NCI-H128 (cell line): Measurements from ENCODE around the gene C21orf58.
"Not testable (repeated sequence)": the region's sequence is repeated elsewhere in the genome, so short reads cannot be mapped to it uniquely, and the experiment has no call there.

ENCODE experiments used
- DNase-seq: peaks from one replicate; lab custom pipeline; 2025; ENCODE audit not compliant: unreplicated experiment; lab: John Stamatoyannopoulos, UW

Gene C21orf58

DNA sequence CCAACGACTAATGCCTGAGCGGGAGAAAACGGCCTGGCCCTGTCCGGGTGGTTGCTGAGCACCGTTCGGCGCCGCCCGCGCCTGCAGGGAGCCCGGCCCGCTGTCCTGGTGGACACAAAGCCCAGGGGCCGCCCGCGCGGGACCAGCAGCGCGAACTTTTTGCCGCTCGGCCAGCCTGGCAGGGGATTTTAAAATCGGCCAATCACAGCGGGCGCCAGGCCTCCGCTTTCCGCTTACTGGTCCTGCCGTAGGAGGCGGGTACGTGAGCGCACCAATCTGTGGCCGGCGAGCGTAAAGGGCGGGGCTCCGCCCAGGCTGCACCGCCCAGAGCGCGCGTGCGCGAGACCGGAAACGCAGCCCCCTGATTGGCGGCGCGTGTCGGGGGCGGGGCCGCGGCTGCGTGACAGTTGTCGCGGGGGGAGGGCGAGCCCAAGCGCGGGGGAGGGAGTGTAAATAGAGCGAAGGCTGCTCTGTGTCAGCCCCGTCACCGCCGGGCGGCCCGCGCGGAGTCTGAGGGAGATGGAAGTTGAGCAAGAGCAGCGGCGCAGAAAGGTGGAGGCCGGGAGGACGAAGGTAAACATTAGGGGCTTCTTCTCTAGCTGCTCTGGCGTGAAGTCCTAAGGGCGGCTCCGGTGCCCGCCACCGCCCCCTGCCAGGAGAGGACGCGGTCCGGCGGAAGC, at the start of gene C21orf58, which contains the start of gene PCNT:
Gene C21orf58, minus strand, starts transcription at position 161 of the 680 bp plus-strand sequence. CDS start 1,132 bp downstream, outside the sequence.
Gene PCNT, plus strand, starts transcription at position 447 of the 680 bp plus-strand sequence. Its CDS starts 73 bp downstream, at position 520.
- peak; percentile 96 for DNase-seq

DNA sequence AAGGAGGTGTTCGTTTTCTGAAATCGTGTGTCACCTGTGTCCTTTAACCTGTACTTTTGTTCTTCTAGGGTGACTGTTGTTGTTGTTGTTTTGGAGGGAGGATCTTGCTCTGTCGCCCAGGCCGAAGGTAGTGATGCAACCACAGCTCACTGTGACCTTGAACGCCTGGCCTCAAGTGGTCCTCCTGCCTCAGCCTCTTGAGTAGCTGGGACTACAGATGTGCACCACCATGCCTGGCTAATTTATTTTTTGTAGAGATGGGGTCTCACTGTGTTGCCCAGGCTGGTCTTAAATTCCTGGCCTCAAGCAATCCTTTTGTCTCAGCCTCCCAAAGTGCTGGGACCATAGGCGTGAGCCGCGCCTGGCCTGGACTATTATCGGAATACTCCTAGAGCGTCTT, 49.3 kb upstream of the C21orf58 start:
- not testable (repeated sequence) for DNase-seq

DNA sequence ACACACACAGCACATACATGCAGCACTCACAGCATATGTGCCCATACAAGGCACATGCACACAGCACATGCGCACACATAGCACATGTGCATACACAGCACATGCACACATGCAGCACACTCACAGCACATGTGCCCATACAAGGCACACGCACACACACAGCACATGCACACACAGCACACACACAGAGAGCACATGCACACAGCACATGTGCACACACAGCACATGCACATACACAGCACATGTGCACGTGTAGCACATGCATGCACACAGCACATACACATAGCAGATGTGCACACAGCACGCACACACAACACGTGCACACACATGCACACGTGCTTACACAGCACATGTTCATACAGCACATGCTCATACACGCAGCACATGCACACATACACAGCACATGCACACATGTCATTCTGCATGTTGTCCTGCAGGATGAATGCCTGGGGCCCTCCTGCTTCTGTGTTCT, 48.4 kb upstream of the C21orf58 start:
- DNase-seq = no peak

DNA sequence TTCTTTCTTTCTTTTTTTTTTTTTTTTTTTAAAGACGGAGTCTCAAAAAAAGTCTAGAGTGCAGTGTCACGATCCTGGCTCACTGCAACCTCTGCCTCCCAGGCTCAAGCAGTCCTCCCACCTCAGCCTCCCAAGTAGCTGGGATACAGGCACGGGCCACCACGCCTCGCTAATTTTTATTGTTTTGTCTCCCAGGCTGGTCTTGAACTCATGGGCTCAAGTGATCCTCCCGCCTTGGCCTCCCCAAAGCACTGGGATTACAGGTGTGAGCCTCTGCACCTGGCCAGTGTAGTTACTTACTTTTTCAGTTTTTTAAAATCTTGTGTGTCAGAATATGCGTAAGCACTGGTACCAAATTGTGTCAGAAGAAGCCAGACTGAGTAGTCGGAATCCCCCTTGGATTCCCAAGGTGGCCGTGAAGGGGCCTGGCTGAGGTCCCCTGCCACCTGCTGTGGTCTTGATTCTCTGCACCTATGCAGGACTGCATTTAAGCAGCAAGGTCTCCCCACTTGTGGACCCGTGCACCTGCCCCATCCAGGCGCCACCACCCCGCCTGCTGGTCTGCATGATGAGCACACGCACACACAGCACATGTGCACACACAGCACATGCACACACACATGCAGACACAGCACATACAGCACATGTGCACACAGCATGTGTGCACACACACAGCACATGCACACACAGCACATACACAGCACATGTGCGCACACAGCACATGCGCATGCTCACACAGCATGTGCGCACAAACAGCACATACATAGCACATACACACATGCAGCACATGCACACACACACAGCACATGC, 47.7 kb upstream of the C21orf58 start:
- DNase-seq = no peak

DNA sequence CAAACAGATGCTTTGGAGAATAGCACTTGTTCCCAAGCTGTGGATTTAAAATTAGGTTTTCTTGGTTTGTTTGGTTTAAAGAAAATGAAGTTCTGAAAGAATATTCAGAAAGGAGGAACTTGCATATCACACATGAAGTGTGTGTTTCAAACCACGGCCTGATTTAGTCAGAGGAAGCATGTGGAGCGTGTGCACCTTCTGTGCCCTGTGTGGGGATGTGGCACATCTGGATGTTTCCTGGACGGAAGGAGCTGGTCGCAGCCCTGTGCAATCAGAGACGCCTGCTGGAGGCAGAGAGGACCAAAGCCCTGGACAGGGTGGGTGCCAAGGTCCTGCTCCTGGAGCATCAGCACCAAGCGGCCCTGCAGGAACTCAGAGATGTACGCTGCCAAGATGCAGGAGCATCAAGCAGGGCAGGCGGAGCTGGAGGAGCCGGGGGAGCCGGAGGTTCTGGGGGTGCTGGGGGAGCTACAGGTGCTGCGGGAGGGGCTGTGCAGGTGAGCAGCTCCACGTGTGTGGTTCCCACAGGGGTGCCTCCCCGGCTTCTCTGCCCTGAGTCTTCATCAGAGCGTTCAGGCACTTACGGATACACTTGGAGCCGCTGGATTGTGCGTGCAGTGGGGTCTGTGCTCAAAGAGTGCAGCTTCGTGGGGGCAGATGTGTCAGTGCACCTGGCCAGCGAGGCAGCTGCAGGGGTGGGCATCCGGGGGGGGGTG, 46.0 kb upstream of the C21orf58 start:
- DNase-seq = no peak

DNA sequence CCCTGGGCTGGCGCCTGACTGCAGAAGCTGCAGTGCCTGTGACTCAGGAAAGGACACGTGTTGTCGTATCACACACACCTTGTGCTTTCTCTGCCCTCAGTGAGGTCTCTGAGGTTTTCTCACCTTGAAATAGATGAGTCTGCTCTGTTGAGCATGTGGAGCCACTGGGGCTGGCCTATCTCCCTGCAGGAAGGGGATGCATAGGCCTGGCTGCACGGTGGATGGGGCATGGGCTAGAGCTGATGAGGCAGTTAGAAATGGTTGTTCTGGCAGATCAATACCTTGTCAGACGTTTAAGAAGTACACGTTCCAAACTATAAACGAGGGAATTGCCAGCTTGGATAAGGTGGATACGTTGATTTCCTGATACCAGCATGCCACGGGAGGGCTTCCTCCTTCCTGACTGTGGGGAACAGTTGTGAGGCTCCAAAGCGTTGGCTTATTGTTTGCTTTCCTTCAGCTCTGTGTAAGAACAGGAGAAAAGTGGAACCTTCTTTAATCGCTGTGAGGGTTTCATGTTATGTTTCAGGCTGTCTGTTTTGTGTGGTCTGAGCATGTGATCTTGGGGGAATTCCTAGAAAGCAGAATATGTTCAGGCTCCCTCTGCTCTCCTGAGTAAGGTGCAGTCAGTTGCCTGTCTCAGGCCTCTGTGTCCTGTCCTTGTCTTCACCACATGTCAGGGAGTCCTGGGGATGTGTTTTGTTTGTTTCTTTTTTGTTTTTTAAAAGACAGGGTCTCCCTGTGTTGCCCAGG, 45.0 kb upstream of the C21orf58 start:
- DNase-seq = no peak

DNA sequence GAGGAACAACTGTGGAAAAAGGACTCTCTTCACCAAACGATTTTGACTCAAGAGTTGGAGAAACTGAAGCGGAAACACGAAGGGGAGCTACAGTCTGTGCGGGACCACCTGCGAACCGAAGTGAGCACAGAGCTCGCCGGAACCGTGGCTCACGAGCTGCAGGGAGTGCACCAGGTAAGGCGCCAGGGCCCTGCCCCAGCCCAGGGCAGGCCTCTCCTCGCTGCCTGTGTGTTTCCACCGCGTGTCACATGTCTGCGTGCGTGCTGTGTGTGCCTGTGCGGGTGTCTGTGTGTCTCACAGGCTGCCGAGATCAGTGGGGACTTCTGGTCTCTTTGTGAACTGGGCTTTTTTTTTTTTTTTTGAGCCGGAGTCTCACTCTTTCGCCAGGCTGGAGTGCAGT, 43.3 kb upstream of the C21orf58 start:
- no peak for DNase-seq

DNA sequence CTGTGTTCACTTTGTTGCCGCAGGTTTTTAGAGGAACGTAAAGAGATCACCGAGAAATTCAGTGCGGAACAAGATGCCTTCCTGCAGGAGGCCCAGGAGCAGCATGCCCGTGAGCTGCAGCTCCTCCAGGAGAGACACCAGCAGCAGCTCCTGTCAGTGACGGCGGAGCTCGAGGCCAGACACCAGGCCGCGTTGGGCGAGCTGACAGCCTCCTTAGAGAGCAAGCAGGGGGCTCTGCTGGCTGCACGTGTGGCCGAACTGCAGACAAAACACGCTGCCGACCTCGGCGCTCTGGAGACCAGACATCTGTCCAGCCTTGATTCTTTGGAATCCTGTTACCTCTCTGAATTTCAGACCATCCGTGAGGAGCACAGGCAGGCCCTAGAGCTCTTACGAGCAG, 42.9 kb upstream of the C21orf58 start:
- no peak for DNase-seq

DNA sequence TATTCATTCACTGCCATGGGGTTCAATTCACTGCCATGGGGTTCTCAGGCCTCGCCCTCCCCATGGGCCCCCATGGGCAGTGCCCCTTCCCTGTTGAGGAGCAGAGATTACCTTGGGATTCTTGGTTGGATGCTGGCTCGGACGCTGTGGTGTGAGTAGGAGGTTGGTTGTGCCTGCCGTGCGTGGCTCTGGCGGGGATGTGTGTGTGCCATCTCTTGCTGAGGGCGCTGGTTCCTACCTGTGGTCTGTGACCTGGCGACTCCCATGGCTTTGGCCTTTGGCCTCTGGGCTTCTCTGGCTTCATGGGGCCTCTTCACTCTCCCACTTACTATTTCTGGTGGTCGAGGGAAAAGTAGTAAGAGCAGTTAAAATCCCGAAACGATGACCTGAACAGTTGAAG, 42.4 kb upstream of the C21orf58 start:
- no peak for DNase-seq

DNA sequence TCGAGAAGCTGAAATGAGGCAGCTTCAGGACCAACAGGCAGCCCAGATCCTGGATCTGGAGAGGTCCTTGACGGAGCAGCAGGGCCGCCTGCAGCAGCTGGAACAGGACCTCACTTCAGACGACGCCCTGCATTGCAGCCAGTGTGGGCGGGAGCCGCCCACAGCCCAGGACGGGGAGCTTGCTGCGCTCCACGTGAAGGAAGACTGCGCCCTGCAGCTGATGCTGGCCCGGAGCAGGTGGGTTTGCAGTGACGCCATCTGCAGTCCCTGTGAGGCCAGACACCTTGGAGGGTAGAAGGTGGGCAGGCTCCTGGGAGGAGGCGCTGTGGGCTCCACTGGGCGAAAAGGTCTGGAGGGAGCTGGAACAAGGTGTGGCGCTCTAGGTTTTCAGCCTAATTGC, 40.0 kb upstream of the C21orf58 start:
- DNase-seq = no peak

DNA sequence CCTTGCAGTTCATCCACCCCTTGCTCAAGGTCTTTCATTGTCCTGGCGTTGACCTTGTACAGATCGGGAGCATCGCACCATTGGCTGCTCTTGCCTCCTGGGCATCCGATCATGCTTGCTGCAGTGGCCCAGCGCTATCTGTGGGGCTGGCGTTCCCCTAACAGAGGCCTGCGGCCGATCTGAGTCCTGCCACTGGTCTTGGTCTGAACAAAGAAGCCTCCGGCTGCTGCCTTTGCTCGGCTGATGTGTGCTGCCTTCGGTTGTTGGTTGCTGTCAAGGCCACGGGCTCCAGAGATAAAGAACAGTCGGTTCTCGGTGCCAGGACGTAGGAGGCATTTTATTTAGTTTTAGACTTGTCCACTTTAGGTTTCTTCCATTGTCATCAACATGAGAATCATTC, 39.3 kb upstream of the C21orf58 start:
- DNase-seq = no peak

DNA sequence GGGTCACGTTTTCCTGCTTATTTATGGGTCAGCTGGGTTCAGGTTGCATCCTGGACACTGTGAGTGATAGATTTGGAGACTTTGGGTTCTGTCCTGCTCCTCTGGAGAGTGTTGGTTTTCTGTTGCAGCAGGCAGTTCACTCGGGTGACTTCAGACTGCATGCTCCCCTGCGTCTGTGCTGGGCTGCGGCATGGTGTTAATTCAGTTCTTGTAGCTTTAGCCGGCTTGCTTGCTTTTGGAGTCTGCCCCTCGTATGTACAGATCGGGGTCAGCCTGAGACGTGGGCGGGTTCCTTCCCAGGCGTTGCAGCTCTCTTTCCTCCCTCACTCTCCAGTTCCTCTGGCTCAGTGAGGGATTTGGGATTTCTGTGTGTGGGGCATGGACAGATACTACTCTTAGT, 38.3 kb upstream of the C21orf58 start:
- no peak for DNase-seq

DNA sequence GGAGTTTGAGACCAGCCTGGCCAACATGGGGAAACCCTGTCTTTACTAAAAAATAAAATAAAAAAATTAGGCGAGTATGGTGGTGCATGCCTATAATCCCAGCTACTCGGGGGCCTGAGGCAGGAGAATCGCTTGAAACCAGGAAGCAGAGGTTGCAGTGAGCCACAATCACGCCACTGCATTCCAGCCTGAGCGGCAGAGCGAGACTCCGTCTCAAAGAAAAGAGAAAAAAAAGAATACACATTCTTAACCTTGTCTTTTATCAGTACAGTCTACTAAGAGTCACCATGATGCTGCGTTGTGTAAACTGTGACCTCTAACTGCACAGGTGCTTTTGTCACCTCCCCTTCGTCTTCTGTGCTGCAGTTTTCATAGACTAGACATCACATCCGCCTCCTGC, 37.5 kb upstream of the C21orf58 start:
- no peak for DNase-seq

DNA sequence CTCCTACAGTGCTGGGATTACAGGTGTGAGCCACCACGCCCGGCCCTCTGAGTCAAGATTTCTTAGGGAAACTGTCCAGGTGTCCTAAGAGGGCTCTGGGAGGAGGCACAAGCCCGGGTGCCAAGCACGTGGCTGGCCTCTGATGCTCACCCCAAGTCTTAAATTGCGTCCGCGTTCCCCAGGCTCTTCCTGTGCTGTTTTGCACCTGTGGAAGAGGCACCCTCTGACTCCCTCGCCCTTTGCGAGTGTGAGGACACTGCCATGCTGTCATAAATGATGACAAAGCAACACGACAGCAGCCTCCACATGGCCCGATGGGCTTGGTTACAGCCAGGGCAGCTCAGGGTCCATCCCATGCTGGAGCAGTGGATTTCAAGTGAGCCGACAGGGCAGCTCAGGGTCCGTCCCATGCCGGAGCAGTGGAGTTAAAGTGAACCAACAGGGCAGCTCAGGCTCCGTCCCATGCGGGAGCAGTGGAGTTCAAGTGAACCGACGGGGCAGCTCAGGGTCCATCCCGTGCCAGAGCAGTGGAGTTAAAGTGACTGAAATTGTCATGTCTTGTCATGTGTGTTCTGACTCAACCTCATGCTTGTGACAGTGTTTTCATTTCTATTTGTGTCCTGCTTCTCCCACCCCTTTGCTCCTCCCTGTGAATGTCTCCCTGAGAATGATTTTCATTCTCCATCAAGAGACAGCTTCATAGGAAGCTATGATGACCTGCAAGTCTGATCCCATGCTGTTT, 34.2 kb upstream of the C21orf58 start:
- DNase-seq = no peak

DNA sequence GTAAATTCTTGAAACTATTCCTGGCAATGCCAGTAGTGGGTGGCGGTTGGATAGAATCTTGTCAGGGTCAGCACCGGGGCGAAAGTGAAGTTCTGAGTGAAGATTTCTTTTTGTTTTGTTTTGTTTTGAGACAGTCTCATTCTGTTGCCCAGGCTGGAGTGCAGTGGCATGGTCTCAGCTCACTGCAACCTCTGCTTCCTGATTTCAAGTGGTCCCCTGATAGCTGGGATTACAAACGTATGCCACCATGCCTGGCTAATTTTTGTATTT, 33.6 kb upstream of the C21orf58 start:
- DNase-seq = no peak

DNA sequence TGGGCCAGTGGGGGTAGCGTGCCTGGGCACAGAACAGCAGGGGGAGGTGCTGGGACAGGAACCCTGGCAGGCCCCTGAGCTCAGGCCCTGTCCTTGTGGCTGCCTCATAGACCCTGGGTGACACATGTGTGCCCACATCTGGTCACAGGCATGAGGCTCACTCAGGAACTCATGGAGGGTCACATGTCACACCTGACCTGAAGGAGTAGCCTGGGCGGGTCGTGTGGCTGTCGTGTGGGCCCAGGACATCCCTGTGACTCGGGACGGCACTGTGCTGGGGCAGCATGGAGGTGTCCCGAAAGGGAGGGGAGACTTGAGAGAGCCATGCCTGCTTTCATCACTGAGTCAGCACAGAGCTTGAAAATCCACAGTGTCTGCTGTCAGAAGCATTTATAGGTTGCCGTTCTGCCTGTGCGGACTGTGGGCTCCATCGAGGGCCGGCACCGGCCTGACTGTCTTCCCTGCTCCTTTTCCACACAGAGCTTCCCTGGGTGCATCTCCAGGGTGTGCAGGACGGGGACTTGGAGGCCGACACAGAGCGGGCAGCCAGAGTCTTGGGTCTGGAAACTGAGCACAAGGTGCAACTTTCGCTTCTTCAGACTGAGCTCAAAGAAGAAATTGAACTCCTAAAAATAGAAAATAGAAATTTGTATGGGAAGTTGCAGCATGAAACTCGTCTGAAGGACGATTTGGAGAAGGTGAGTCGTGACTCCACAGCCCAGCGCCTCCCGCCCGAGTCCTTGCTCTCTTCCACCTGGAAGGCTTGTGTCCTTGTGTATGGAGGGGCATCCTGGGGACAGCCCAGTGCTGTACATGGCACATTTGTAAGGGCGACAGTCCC, 33.0 kb upstream of the C21orf58 start:
- DNase-seq = no peak

DNA sequence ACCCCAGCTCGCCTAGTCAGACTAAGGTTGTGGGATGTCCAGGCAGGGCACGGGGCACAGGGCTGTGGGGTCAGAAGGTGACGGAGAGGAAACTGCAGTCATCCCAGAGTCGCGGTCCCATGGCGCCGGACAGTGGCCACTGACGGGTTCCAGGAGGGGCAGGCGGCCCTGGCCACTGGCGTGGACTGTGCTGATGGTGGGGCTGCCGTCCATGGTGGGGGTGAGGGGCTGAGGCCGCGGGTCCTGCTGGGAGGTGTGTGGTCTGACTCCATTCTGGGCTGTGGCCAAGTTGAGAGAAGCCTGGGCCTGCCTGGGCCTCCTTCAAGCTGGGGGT, 32.3 kb upstream of the C21orf58 start:
- no peak for DNase-seq

DNA sequence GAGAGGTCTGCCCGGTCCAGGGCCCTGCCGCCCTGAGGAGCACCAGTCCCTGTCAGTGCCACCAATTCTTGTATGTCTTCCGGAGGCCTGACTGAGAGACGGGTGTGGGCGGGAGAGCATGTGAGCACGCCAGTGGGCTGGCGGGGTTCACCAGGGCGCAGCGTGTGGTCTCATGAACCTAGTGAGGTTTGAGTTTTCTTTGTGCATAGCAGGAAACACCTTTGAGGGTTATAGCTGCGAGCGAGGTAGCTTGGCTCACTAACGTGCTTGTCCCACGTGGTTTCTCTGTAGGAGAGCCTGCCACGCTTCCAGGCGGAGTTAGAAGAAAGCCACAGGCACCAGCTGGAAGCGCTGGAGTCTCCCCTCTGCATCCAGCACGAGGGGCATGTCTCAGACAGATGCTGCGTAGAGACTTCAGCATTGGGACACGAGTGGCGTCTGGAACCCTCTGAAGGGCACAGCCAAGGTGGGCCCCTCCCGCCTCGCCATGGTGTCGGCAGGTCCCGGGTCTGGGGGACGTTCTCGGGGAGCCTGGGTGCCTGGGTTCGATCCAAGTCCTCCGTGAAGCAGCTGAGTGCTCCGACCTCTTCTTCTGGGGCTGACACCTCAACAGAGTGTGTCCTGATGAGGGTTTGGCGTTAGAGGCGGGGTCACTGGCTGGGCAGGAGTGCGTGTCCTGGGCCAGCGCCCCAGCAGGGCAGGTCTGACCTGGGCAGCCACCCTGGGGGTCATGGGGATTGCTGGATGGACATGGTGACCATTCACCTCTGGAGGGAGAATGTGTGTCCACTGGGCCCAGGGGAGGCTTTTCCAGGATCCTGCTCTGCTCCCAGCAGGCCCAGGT, 31.7 kb upstream of the C21orf58 start:
- no peak for DNase-seq

DNA sequence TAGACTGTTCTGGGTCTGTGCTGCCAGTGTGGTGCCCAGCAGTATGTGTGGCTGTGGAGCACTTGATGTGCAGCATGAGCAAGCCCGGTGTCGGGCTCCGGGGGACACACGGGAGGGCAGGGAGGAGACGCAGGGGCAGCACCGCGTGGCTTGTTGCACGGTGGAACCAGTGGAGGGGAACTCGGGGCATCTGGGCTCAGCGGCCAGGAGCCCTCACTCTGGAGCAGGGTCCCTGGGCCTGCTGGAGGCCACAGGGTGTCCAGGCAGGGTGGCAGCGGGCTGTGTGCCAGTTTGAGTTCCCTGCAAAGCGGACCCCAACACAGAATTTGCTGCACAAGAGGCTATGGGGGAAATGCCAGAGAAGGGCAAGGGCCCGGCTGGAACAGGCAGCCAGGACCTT, 30.8 kb upstream of the C21orf58 start:
- DNase-seq = no peak
